Parathyroid adenoma (tissue), 2 donors: Measurements from ENCODE around the gene ANKH.

Experiments
- H2AFZ ChIP-seq: fragments of 300-600 bp; sonication (generic); one replicate; pipeline ENCODE4 v1.7.0; 2017; ENCODE audit warnings: antibody characterized with exemption, mild to moderate bottlenecking
- H3K27ac ChIP-seq: fragments of 300-600 bp; sonication (generic); one replicate; pipeline ENCODE4 v1.7.0; 2017
- H3K27me3 ChIP-seq: fragments of 300-600 bp; sonication (generic); one replicate; pipeline ENCODE4 v1.7.0; 2017; ENCODE audit warnings: low read length; ENCODE audit not compliant: control insufficient read depth, insufficient read depth
- H3K36me3 ChIP-seq: fragments of 300-600 bp; sonication (generic); one replicate; pipeline ENCODE4 v1.7.0; 2017; ENCODE audit warnings: low read length; ENCODE audit not compliant: control insufficient read depth, insufficient read depth
- H3K4me1 ChIP-seq: fragments of 300-600 bp; sonication (generic); one replicate; pipeline ENCODE4 v1.7.0; 2017; ENCODE audit warnings: control low read depth
- H3K4me2 ChIP-seq: fragments of 300-600 bp; sonication (generic); one replicate; pipeline ENCODE4 v1.7.0; 2017; ENCODE audit warnings: low read length
- H3K4me3 ChIP-seq: fragments of 300-600 bp; sonication (generic); one replicate; pipeline ENCODE4 v1.7.0; 2017; ENCODE audit warnings: low read depth, low read length
- H3K79me2 ChIP-seq: fragments of 300-600 bp; sonication (generic); one replicate; pipeline ENCODE4 v1.7.0; 2017; ENCODE audit warnings: control low read depth
- H3K9ac ChIP-seq: fragments of 300-600 bp; sonication (generic); one replicate; pipeline ENCODE4 v1.7.0; 2017; ENCODE audit warnings: mild to moderate bottlenecking
- H3K9me3 ChIP-seq: fragments of 300-600 bp; sonication (generic); one replicate; pipeline ENCODE4 v1.7.0; 2017; ENCODE audit warnings: low read length; ENCODE audit not compliant: control insufficient read depth
- TF ChIP-seq, protein P1 (sequence below): fragments of 300-600 bp; sonication (generic); IDR thresholded peaks from one replicate; pipeline ENCODE4 v1.7.0; 2017; ENCODE audit warnings: antibody characterized with exemption, mild to moderate bottlenecking
- donor health status: primary hyperparathyroidism.

Gene ANKH

DNA sequence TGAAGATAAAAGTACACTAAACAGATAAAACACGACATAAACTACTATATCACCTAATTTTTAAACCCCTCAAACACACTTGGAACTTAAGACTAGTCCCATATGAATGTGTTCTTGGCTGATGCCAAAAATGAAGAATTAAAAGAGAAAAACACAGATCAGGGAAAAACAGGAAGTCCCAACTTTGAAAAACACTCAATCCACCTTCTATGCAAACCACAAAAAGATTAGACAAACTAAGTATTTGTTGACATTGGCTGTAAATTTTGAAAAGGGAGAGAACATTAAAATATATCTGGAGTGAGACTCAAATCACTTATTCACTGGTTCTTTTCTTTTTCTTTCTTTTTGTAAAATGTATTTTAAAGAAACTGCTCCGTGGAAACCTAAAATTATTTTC is 81.4 kb downstream of the ANKH start:
- H2AFZ ChIP-seq: no peak overlapping the region
- no peaks in the 10 kb centered on the region for H3K36me3 ChIP-seq
- no peak overlapping the region for H3K27ac ChIP-seq
- H3K9me3 ChIP-seq: no peaks in the 10 kb centered on the region
- TF ChIP-seq, protein P1, sequence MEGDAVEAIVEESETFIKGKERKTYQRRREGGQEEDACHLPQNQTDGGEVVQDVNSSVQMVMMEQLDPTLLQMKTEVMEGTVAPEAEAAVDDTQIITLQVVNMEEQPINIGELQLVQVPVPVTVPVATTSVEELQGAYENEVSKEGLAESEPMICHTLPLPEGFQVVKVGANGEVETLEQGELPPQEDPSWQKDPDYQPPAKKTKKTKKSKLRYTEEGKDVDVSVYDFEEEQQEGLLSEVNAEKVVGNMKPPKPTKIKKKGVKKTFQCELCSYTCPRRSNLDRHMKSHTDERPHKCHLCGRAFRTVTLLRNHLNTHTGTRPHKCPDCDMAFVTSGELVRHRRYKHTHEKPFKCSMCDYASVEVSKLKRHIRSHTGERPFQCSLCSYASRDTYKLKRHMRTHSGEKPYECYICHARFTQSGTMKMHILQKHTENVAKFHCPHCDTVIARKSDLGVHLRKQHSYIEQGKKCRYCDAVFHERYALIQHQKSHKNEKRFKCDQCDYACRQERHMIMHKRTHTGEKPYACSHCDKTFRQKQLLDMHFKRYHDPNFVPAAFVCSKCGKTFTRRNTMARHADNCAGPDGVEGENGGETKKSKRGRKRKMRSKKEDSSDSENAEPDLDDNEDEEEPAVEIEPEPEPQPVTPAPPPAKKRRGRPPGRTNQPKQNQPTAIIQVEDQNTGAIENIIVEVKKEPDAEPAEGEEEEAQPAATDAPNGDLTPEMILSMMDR: no peak
- no peak overlapping the region for H3K4me2 ChIP-seq
- H3K9ac ChIP-seq: no peak overlapping the region
- no peaks in the 10 kb centered on the region for H3K27me3 ChIP-seq
- H3K4me1 ChIP-seq: peaks cover 18% of the 10 kb centered on the region
- H3K4me3 ChIP-seq: no peak overlapping the region
- peaks cover 27% of the 10 kb centered on the region for H3K79me2 ChIP-seq

DNA sequence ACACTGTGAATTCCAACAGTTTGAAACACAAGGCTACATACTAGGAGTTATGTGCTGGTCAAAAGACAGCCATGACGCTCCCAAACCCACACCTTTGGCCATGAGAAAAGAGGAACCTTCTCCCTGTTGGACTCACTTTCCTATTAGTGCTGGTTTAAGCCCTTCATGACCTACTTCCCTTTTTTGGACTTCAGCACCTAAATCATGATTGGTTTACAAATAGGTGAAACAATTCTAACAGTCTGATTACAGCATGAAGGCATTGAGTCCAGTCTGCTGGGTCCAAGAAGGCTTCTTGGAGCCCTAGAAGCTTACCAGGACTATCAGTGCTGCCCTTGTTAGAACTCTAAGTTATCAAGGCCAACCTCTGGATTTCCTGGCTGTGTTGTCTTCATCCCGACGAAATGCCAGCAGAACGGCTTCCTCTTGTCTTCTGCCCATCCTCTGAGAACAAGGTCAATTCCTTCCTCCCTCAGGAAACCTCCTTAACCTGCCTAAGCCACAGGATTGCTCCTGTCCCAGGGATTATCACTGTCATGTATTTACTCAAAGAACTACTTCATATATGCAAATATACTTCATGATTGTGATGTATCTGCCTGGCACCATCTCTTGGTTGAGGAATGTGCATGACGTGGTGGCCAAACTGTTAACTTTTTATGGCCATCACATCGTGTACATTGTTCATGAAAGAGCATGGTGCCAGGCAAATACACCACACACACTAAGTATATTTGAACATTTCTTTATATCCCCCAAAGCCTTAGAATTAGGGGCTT is 83.6 kb downstream of the ANKH start:
- Histone ChIP-seq H3K27ac (no peak overlapping the region), H3K79me2 (peaks cover 25% of the 10 kb centered on the region), H3K36me3 (no peaks in the 10 kb centered on the region), H3K9me3 (no peaks in the 10 kb centered on the region), H3K27me3 (no peaks in the 10 kb centered on the region), H2AFZ (no peak overlapping the region), H3K4me1 (peaks cover 5% of the 10 kb centered on the region), H3K9ac (no peak overlapping the region), H3K4me3 (no peak overlapping the region), H3K4me2 (no peak overlapping the region)
- TF ChIP-seq, protein P1: no peak

DNA sequence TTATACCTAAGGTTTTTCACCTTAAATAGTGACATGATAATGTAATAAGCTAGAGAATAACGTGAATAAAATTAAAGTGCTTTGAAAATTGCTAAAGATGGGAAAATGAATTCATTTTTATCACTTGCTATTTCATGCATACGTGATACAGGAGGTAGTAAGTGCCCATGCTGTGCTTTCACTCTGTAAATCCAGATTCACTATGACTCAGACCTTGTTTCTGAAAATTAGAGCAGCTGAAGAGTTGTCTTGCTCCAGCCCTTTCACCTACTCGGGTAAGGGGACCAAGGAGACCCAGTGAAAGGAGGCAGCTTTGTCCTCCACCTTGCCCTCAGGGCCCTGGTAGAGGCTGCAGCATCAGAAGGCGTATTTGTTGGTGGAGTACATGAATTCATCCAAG is 87.9 kb downstream of the ANKH start:
- Histone ChIP-seq H3K27me3 (no peaks in the 10 kb centered on the region), H2AFZ (no peak overlapping the region), H3K4me2 (no peak overlapping the region), H3K79me2 (peaks cover 12% of the 10 kb centered on the region), H3K27ac (no peak overlapping the region), H3K4me3 (no peak overlapping the region), H3K36me3 (no peaks in the 10 kb centered on the region), H3K9me3 (no peaks in the 10 kb centered on the region), H3K4me1 (peaks cover 22% of the 10 kb centered on the region), H3K9ac (no peak overlapping the region)
- TF ChIP-seq, protein P1: no peak

DNA sequence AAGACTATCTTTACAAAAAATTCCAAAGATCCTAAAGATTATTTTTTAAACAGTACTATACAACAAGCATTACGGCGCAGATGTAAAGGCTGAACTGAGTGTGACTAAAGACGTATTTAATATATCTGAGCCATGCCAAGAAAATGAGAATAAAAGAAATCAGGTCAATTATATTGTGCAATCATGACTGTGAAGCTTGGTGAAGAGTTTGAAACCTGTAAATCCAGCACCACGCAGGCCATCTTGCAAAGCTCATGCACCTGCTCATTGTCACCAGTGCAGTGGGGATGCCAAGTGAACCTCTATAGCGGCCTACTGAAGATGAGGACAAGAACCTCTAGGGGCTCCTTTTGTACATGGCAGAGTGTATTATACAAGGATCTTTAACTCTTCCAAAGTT is 89.0 kb downstream of the ANKH start:
- Histone ChIP-seq H3K36me3 (no peaks in the 10 kb centered on the region), H2AFZ (no peak overlapping the region), H3K27me3 (no peaks in the 10 kb centered on the region), H3K79me2 (peaks cover 15% of the 10 kb centered on the region), H3K4me1 (peaks cover 28% of the 10 kb centered on the region), H3K4me3 (no peak overlapping the region), H3K27ac (no peak overlapping the region), H3K9me3 (no peaks in the 10 kb centered on the region), H3K9ac (no peak overlapping the region), H3K4me2 (no peak overlapping the region)
- TF ChIP-seq, protein P1: no peak

DNA sequence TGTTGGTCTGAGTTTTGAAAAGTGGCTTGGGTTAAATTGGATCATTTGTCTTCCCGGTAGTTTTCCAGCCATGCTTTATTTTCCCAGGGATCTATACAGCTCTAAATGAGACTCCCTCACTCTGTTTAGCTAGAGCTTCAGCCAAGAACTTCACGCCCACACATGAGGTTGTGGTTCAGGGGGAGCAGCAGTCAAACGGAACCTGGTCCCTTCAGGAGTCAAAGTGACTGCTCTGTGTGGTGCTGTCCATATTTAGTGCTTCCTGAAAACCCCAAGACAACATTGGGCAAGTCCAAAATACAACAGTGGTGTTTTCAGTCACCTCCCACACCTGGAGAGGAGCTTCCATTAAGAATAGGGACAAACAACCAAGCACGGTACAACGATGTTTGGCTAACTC is 90.5 kb downstream of the ANKH start:
- Histone ChIP-seq H3K27ac (no peak overlapping the region), H3K4me3 (no peak overlapping the region), H3K27me3 (no peaks in the 10 kb centered on the region), H3K4me1 (peaks cover 28% of the 10 kb centered on the region), H3K4me2 (no peak overlapping the region), H3K36me3 (no peaks in the 10 kb centered on the region), H3K79me2 (peaks cover 7% of the 10 kb centered on the region), H3K9ac (no peak overlapping the region), H2AFZ (no peak overlapping the region), H3K9me3 (no peaks in the 10 kb centered on the region)
- TF ChIP-seq, protein P1: no peak
